Subcutaneous abdominal adipose tissue (tissue), 5 donors: Measurements from ENCODE around the gene SIVA1.

Source experiments
- H3K27ac ChIP-seq: one replicate; pipeline ENCODE4 v1.7.0; 2013; ENCODE audit warnings: low read depth, mild to moderate bottlenecking, inconsistent platforms, low read length, moderate library complexity
- H3K27me3 ChIP-seq, 5 donors: one replicate each; pipeline ENCODE4 v1.7.0; 2013; ENCODE audit warnings: low read length in 5 of 5, inconsistent platforms in 1 of 5; ENCODE audit not compliant: control insufficient read depth in 5 of 5, insufficient read depth in 4 of 5
- H3K36me3 ChIP-seq, 5 donors: one replicate each; pipeline ENCODE4 v1.7.0; 2013; ENCODE audit warnings: low read length in 5 of 5; ENCODE audit not compliant: control insufficient read depth in 5 of 5, insufficient read depth in 5 of 5
- H3K4me1 ChIP-seq, 5 donors: one replicate each; pipeline ENCODE4 v1.7.0; 2013; ENCODE audit warnings: low read length in 5 of 5, mild to moderate bottlenecking in 3 of 5, moderate library complexity in 1 of 5; ENCODE audit not compliant: control insufficient read depth in 5 of 5, insufficient read depth in 5 of 5
- H3K4me3 ChIP-seq, 5 donors: one replicate each; pipeline ENCODE4 v1.7.0; 2013; ENCODE audit warnings: low read length in 5 of 5, low read depth in 1 of 5
- H3K9ac ChIP-seq, 5 donors: one replicate each; pipeline ENCODE4 v1.7.0; 2013; ENCODE audit warnings: low read length in 5 of 5, mild to moderate bottlenecking in 4 of 5, moderate library complexity in 3 of 5
- H3K9me3 ChIP-seq, 5 donors: one replicate each; pipeline ENCODE4 v1.7.0; 2013; ENCODE audit warnings: low read length in 5 of 5; ENCODE audit not compliant: control insufficient read depth in 5 of 5
- donor health status: healthy.
- donor health status: healthy.
- donor health status: healthy.
- donor health status: healthy.
- donor health status: healthy.

The SIVA1 gene

GRCh38 chr14:104734991-104735779, 17.8 kb upstream of the SIVA1 start:
- peak overlapping the region in 2 of 5 donors; percentile 8 to 30 for H3K9ac ChIP-seq
- no peaks in the 10 kb centered on the region for H3K27me3 ChIP-seq
- peaks cover 4 to 57% (median 27%) of the 10 kb centered on the region in 5 donors for H3K4me1 ChIP-seq
- peaks cover 0 to 8% (median 6%) of the 10 kb centered on the region in 5 donors for H3K36me3 ChIP-seq
- H3K4me3 ChIP-seq: no peak overlapping the region
- peak overlapping the region; percentile 75 for H3K27ac ChIP-seq
- no peaks in the 10 kb centered on the region for H3K9me3 ChIP-seq

GRCh38 chr14:104735830-104736642, 16.9 kb upstream of the SIVA1 start:
- Histone ChIP-seq H3K9me3 (no peaks in the 10 kb centered on the region), H3K4me1 (peaks cover 4 to 55% (median 27%) of the 10 kb centered on the region in 5 donors), H3K9ac (peak overlapping the region in 1 of 5 donors; percentile 8), H3K27ac (peak overlapping the region; percentile 75), H3K36me3 (peaks cover 0 to 15% (median 14%) of the 10 kb centered on the region in 5 donors), H3K4me3 (peak overlapping the region in 1 of 5 donors; percentile 23), H3K27me3 (no peaks in the 10 kb centered on the region)

- Histone ChIP-seq H3K4me1 (peaks cover 4 to 37% (median 23%) of the 10 kb centered on the region in 5 donors), H3K9ac (no peak overlapping the region), H3K36me3 (peaks cover 0 to 36% (median 22%) of the 10 kb centered on the region in 5 donors), H3K27ac (no peak overlapping the region), H3K27me3 (no peaks in the 10 kb centered on the region), H3K9me3 (no peaks in the 10 kb centered on the region), H3K4me3 (no peak overlapping the region)
Observed at GRCh38 chr14:104738375-104739019, 14.4 kb upstream of the SIVA1 start.

- H3K9me3 ChIP-seq: no peaks in the 10 kb centered on the region
- peaks cover 0 to 40% (median 25%) of the 10 kb centered on the region in 5 donors for H3K36me3 ChIP-seq
- no peak overlapping the region for H3K27ac ChIP-seq
Observed at GRCh38 chr14:104739026-104739425, 13.9 kb upstream of the SIVA1 start.

GRCh38 chr14:104739546-104740516, 13.1 kb upstream of the SIVA1 start:
- Histone ChIP-seq H3K4me1 (peaks cover 4 to 25% (median 23%) of the 10 kb centered on the region in 5 donors), H3K9me3 (no peaks in the 10 kb centered on the region), H3K27me3 (no peaks in the 10 kb centered on the region), H3K9ac (no peak overlapping the region), H3K27ac (no peak overlapping the region), H3K36me3 (peaks cover 0 to 44% (median 25%) of the 10 kb centered on the region in 5 donors), H3K4me3 (no peak overlapping the region)

More at GRCh38 chr14:104739026-104739425, 13.9 kb upstream of the SIVA1 start:
- no peak overlapping the region for H3K9ac ChIP-seq
- no peaks in the 10 kb centered on the region for H3K27me3 ChIP-seq
- peaks cover 4 to 33% (median 23%) of the 10 kb centered on the region in 5 donors for H3K4me1 ChIP-seq
- H3K4me3 ChIP-seq: no peak overlapping the region

- no peak overlapping the region for H3K4me3 ChIP-seq
- H3K27me3 ChIP-seq: no peaks in the 10 kb centered on the region
- no peak overlapping the region for H3K9ac ChIP-seq
- no peak overlapping the region for H3K27ac ChIP-seq
- H3K36me3 ChIP-seq: peaks cover 0 to 48% (median 25%) of the 10 kb centered on the region in 5 donors
- H3K9me3 ChIP-seq: no peaks in the 10 kb centered on the region
- peaks cover 0 to 20% (median 10%) of the 10 kb centered on the region in 5 donors for H3K4me1 ChIP-seq
Observed at GRCh38 chr14:104741108-104741802, 11.7 kb upstream of the SIVA1 start.

- Histone ChIP-seq H3K9me3 (no peaks in the 10 kb centered on the region), H3K36me3 (peaks cover 0 to 48% (median 25%) of the 10 kb centered on the region in 5 donors), H3K9ac (no peak overlapping the region), H3K27ac (no peak overlapping the region), H3K4me3 (no peak overlapping the region), H3K4me1 (peaks cover 0 to 21% (median 12%) of the 10 kb centered on the region in 5 donors), H3K27me3 (no peaks in the 10 kb centered on the region)
Observed at GRCh38 chr14:104741803-104742251, 11.1 kb upstream of the SIVA1 start.

GRCh38 chr14:104742586-104743455, 10.1 kb upstream of the SIVA1 start:
- Histone ChIP-seq H3K9ac (no peak overlapping the region), H3K36me3 (peaks cover 0 to 48% (median 25%) of the 10 kb centered on the region in 5 donors), H3K9me3 (no peaks in the 10 kb centered on the region), H3K4me3 (no peak overlapping the region), H3K27me3 (no peaks in the 10 kb centered on the region), H3K4me1 (peaks cover 0 to 25% (median 14%) of the 10 kb centered on the region in 5 donors), H3K27ac (no peak overlapping the region)
